GM18526 (cell line): ENCODE measurements around the gene EIF2B5.

ENCODE experiments used
- POLR2A ChIP-seq: IDR thresholded peaks from 3 replicates; pipeline ENCODE4 v1.6.1; 2011; ENCODE audit not compliant: insufficient read length; ENCODE audit errors: extremely low read depth

Gene EIF2B5

GRCh38 chr3:184135149-184135910 is at the start of gene EIF2B5:
Gene EIF2B5 (plus strand): TSS chr3:184135358. CDS start chr3:184135386, 28 bp downstream.
- peak; percentile 84 for TF ChIP-seq POLR2A

GRCh38 chr3:184085389-184085852 is 49.7 kb upstream of the EIF2B5 start:
- TF ChIP-seq POLR2A = no peak

- no peak for TF ChIP-seq POLR2A
Measured at GRCh38 chr3:184092199-184092598, 43.0 kb upstream of the EIF2B5 start.

- no peak for TF ChIP-seq POLR2A
Measured at GRCh38 chr3:184096811-184097383, 38.3 kb upstream of the EIF2B5 start, which contains the start of gene HTR3E. Gene HTR3E (plus strand): TSS chr3:184097064. CDS start chr3:184097530, 466 bp downstream.

GRCh38 chr3:184097556-184097955 is 37.6 kb upstream of the EIF2B5 start:
- TF ChIP-seq POLR2A = no peak

GRCh38 chr3:184099806-184100686 is 35.1 kb upstream of the EIF2B5 start:
- no peak for TF ChIP-seq POLR2A

- TF ChIP-seq POLR2A = no peak
Measured at GRCh38 chr3:184110316-184110725, 24.8 kb upstream of the EIF2B5 start.

GRCh38 chr3:184116017-184116416 is 19.1 kb upstream of the EIF2B5 start:
- no peak for TF ChIP-seq POLR2A

GRCh38 chr3:184117636-184118035 is 17.5 kb upstream of the EIF2B5 start:
- TF ChIP-seq POLR2A = no peak

GRCh38 chr3:184126006-184126405 is 9.2 kb upstream of the EIF2B5 start:
- no peak for TF ChIP-seq POLR2A

- no peak for TF ChIP-seq POLR2A
Measured at GRCh38 chr3:184129012-184129411, 6.1 kb upstream of the EIF2B5 start.

- no peak for TF ChIP-seq POLR2A
Measured at GRCh38 chr3:184132945-184133344, 2.2 kb upstream of the EIF2B5 start.

GRCh38 chr3:184133840-184134745 is 1.1 kb upstream of the EIF2B5 start:
- TF ChIP-seq POLR2A = peak; percentile 42

GRCh38 chr3:184134746-184135148 is 411 bp upstream of the EIF2B5 start:
- TF ChIP-seq POLR2A = no peak

- TF ChIP-seq POLR2A = no peak
Measured at GRCh38 chr3:184135911-184136260, 728 bp downstream of the EIF2B5 start.

- no peak for TF ChIP-seq POLR2A
Measured at GRCh38 chr3:184140436-184140835, 5.3 kb downstream of the EIF2B5 start.
